MM.1S (cell line): ENCODE measurements around the gene HECTD3.

Source experiments
- DNase-seq: peaks from one replicate; pipeline ENCODE4 v3.0.0-alpha.2; 2015
- H2AFZ ChIP-seq: fragments of 300-600 bp; sonication (generic); 2 replicates; pipeline ENCODE4 v1.6.0; 2016; ENCODE audit warnings: antibody characterized with exemption, low read length
- H3F3A ChIP-seq: fragments of 300-600 bp; sonication (generic); 2 replicates; pipeline ENCODE4 v1.6.1; 2016; ENCODE audit warnings: mild to moderate bottlenecking, antibody characterized with exemption, low read length, moderate library complexity, mixed read lengths; ENCODE audit not compliant: insufficient read depth
- H3K27ac ChIP-seq: fragments of 300-600 bp; sonication (generic); 2 replicates; pipeline ENCODE4 v1.5.1; 2016; ENCODE audit warnings: mild to moderate bottlenecking, low read length
- H3K27me3 ChIP-seq: fragments of 300-600 bp; sonication (generic); replicated peaks from 2 replicates; pipeline ENCODE4 v1.6.0; 2016; ENCODE audit warnings: low read length; ENCODE audit not compliant: insufficient read depth
- H3K36me3 ChIP-seq: fragments of 300-600 bp; sonication (generic); replicated peaks from 2 replicates; pipeline ENCODE4 v1.6.1; 2016; ENCODE audit warnings: mild to moderate bottlenecking, low read length, mixed read lengths; ENCODE audit not compliant: insufficient read depth
- H3K4me1 ChIP-seq: fragments of 300-600 bp; sonication (generic); 2 replicates; pipeline ENCODE4 v1.6.1; 2016; ENCODE audit warnings: low read length, mixed read lengths
- H3K4me2 ChIP-seq: fragments of 300-600 bp; sonication (generic); 2 replicates; pipeline ENCODE4 v1.6.0; 2016; ENCODE audit warnings: low read depth, low read length
- H3K4me3 ChIP-seq: fragments of 300-600 bp; sonication (generic); 2 replicates; pipeline ENCODE4 v1.5.1; 2016; ENCODE audit warnings: low read length, mixed read lengths
- H3K79me2 ChIP-seq: fragments of 300-600 bp; sonication (generic); 2 replicates; pipeline ENCODE4 v1.6.1; 2016; ENCODE audit warnings: mixed run types, low read length, mixed read lengths
- H3K9ac ChIP-seq: fragments of 300-600 bp; sonication (generic); 2 replicates; pipeline ENCODE4 v1.6.1; 2016; ENCODE audit warnings: low read length, mixed read lengths
- H3K9me2 ChIP-seq: fragments of 300-600 bp; sonication (generic); replicated peaks from 2 replicates; pipeline ENCODE4 v1.6.1; 2016; ENCODE audit warnings: mild to moderate bottlenecking, low read length, mixed read lengths; ENCODE audit not compliant: insufficient read depth
- H3K9me3 ChIP-seq: fragments of 300-600 bp; sonication (generic); replicated peaks from 2 replicates; pipeline ENCODE4 v1.6.1; 2016; ENCODE audit warnings: mild to moderate bottlenecking, low read length, mixed read lengths; ENCODE audit not compliant: insufficient read depth
- H4K20me1 ChIP-seq: fragments of 300-600 bp; sonication (generic); 2 replicates; pipeline ENCODE4 v1.6.1; 2016; ENCODE audit warnings: mild to moderate bottlenecking, low read length, moderate library complexity, mixed read lengths; ENCODE audit not compliant: insufficient read depth
- EZH2 ChIP-seq: fragments of 300-600 bp; sonication (generic); optimal IDR thresholded peaks from 2 replicates; pipeline ENCODE3; 2017; ENCODE audit warnings: low read depth, mild to moderate bottlenecking, antibody characterized with exemption, low read length, mixed read lengths
- EZH2phosphoT487 ChIP-seq: fragments of 300-600 bp; sonication (generic); IDR thresholded peaks from 2 replicates; pipeline ENCODE4 v1.6.1; 2018; ENCODE audit warnings: antibody characterized with exemption, low read length
- TF ChIP-seq, protein P1 (sequence below): fragments of 300-600 bp; sonication (generic); IDR thresholded peaks from 2 replicates; pipeline ENCODE4 v1.5.1; 2016; ENCODE audit warnings: antibody characterized with exemption, low read length, mixed read lengths

Gene HECTD3

DNA sequence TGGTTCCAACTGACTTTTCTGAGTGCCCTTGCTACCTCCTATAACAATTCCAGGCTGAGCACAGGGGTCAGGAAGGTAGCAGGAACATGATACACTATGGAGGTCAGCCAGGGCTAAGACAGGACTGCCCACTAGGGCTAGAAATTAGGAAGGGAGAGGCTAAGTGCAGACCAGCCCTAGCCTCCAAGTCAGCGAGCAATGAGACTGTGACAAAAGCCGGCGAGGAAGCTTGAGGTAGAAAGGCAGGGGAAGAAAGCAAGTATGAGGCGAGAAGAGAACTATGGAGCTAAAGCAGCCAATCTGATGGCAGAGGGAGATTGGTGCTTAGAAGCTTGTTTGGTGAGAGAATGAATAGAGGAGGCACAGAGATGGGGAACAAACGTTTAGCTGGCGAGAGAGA is 5.6 kb upstream of the HECTD3 start:
- H3K27ac ChIP-seq, result no peak overlapping the region
- TF ChIP-seq EZH2phosphoT487, result no peak
- TF ChIP-seq EZH2, result no peak
- TF ChIP-seq, protein P1, sequence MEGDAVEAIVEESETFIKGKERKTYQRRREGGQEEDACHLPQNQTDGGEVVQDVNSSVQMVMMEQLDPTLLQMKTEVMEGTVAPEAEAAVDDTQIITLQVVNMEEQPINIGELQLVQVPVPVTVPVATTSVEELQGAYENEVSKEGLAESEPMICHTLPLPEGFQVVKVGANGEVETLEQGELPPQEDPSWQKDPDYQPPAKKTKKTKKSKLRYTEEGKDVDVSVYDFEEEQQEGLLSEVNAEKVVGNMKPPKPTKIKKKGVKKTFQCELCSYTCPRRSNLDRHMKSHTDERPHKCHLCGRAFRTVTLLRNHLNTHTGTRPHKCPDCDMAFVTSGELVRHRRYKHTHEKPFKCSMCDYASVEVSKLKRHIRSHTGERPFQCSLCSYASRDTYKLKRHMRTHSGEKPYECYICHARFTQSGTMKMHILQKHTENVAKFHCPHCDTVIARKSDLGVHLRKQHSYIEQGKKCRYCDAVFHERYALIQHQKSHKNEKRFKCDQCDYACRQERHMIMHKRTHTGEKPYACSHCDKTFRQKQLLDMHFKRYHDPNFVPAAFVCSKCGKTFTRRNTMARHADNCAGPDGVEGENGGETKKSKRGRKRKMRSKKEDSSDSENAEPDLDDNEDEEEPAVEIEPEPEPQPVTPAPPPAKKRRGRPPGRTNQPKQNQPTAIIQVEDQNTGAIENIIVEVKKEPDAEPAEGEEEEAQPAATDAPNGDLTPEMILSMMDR, result no peak
- no peaks in the 10 kb centered on the region for H3K27me3 ChIP-seq
- peaks cover 6% of the 10 kb centered on the region; the same call in 1 of the 2 replicates for H3K4me1 ChIP-seq
- H3K4me2 ChIP-seq, result no peak overlapping the region
- H3K9ac ChIP-seq, result no peak overlapping the region
- H3K36me3 ChIP-seq, result no peaks in the 10 kb centered on the region
- H3K9me2 ChIP-seq, result no peaks in the 10 kb centered on the region
- H3K9me3 ChIP-seq, result no peaks in the 10 kb centered on the region
- H2AFZ ChIP-seq, result no peak overlapping the region
- H3K4me3 ChIP-seq, result no peak overlapping the region
- no peaks in the 10 kb centered on the region for H3F3A ChIP-seq
- H4K20me1 ChIP-seq, result no peaks in the 10 kb centered on the region
- DNase-seq, result no peak
- H3K79me2 ChIP-seq, result peaks cover 15% of the 10 kb centered on the region

DNA sequence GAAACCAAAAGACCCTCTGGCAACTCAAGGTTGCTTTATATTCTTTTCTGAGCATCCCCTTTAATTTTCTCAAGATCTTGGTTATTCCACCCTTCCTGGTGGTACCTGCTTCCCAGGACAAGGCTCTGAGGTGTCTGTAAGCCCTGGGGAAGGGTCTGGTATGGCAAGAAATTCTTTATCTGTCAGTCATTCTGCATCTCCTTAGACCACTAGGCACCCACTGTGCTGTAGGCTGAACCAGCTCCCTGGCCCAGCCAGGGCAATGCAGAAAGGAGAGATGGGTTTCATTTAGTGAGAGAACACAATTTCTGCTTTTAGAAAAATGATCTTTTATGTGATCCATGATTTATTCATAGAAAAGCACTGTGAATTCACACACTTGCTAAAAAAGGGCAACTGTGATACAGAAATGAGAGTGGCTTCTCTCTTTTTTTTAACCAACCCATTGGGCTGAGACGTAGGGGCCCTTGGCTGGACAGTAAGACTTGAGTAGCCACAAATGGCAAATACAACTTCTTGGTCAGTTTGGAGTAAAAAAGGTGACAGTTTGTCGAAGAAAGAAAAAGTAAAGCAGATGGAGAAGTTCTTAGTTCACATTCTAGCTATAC is 5.1 kb upstream of the HECTD3 start:
- H4K20me1 ChIP-seq, result no peaks in the 10 kb centered on the region
- H3K36me3 ChIP-seq, result no peaks in the 10 kb centered on the region
- H3K27me3 ChIP-seq, result no peaks in the 10 kb centered on the region
- H3K27ac ChIP-seq, result no peak overlapping the region
- TF ChIP-seq, protein P1, result no peak
- no peak for TF ChIP-seq EZH2
- TF ChIP-seq EZH2phosphoT487, result no peak
- H3K9me2 ChIP-seq, result no peaks in the 10 kb centered on the region
- H3F3A ChIP-seq, result peaks cover 4% of the 10 kb centered on the region; the same call in 1 of the 2 replicates
- no peak overlapping the region for H2AFZ ChIP-seq
- no peak for DNase-seq
- H3K4me3 ChIP-seq, result no peak overlapping the region
- peaks cover 11% of the 10 kb centered on the region for H3K4me1 ChIP-seq
- no peak overlapping the region for H3K9ac ChIP-seq
- H3K4me2 ChIP-seq, result no peak overlapping the region
- H3K9me3 ChIP-seq, result no peaks in the 10 kb centered on the region
- peaks cover 15% of the 10 kb centered on the region for H3K79me2 ChIP-seq

DNA sequence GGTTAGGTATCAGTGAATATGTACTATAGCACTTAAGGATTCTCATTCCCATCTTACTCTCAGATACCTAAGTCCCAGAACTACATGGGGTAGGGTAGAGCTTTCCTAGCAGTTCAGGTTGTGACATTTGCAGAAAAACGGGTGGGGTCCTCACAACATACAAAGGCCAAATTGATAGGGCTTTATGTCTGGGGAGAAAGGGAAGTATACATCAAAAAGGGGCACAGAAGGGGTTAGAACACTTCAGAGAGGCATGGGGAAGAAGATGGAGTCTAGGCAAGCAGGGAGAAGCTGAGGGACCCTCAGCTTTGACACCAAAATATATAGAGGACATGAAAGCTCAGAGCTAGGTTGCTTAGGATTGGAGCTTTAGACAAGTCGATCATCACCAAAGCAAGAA is 4.6 kb upstream of the HECTD3 start:
- H3K4me2 ChIP-seq, result no peak overlapping the region
- no peak overlapping the region for H3K9ac ChIP-seq

More for the DNA sequence above, 4.6 kb upstream of the HECTD3 start:
- TF ChIP-seq, protein P1, result no peak
- TF ChIP-seq EZH2, result no peak
- no peak for TF ChIP-seq EZH2phosphoT487
- Histone ChIP-seq H3K27ac (no peak overlapping the region), H3K4me3 (no peak overlapping the region), H4K20me1 (no peaks in the 10 kb centered on the region), H3K79me2 (peaks cover 19% of the 10 kb centered on the region), H3K4me1 (peaks cover 11% of the 10 kb centered on the region), H2AFZ (no peak overlapping the region), H3K36me3 (no peaks in the 10 kb centered on the region), H3K27me3 (no peaks in the 10 kb centered on the region), H3K9me2 (no peaks in the 10 kb centered on the region), H3K9me3 (no peaks in the 10 kb centered on the region), H3F3A (peaks cover 6% of the 10 kb centered on the region; the same call in 1 of the 2 replicates)
- no peak for DNase-seq
